HS-27A (cell line): ENCODE measurements around the gene FLYWCH2.
"Not testable (repeated sequence)": the region's sequence is repeated elsewhere in the genome, so short reads cannot be mapped to it uniquely, and the experiment has no call there.

Experiments
- DNase-seq: peaks from one replicate; pipeline ENCODE4 v3.0.0-alpha.2; 2012; ENCODE audit warnings: low read depth, missing footprints

Gene FLYWCH2

DNA sequence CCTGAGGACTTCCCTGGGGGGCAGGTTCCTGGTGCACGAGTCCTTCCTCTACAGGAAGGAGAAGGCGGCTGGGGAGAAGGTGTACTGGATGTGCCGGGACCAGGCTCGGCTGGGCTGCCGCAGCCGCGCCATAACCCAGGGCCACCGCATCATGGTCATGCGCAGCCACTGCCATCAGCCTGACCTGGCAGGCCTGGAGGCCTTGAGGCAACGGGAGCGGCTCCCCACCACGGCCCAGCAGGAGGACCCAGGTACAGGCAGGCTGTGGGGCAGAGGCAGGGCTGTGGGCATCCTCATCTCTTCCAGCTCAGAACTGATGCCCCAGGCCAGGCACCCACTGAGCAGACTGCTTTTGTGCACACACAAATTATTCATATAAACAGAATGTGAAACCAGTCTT lies 55.2 kb downstream of the FLYWCH2 start:
- no peak for DNase-seq

- DNase-seq, result no peak
Observed at GRCh38 chr16:2939968-2940367, 57.0 kb downstream of the FLYWCH2 start.

DNA sequence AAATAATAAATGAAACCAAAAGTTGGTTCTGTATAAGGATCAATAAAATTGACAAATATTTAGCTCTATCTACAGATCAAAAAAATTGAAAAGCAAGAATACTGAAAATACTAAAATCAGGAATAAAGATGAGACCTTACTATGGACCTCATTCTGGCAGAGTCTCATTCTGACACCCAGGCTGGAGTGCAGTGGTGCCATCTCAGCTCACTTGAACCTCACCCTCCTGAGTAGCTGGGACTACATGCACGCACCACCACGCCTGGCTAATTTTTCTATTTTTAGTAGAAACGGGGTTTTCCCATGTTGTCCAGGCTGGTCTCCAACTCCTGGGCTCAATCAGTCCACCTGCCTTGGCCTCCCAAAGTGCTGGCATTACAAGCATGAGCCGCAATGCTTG lies 59.0 kb downstream of the FLYWCH2 start:
- no peak for DNase-seq

DNA sequence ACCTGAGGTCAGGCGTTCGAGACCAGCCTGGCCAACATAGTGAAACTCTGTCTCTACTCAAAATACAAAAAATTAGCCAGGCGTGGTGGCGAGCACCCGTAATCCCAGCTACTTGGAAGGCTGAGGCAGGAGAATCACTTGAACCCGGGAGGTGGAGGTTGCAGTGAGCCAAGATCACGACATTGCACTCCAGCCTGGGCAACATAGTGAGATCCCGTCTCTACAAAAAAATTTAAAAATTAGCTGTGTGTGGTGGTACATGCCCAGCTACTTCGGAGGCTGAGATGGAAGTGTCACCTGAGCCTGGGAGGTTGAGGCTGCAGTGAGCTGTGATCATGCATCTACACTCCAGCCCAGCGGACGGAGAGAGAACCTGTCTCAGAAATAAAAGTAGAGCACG lies 60.7 kb downstream of the FLYWCH2 start:
- DNase-seq, result not testable (repeated sequence)

- DNase-seq, result no peak
Observed at GRCh38 chr16:2946649-2947048, 63.6 kb downstream of the FLYWCH2 start.
